Caki2 (cell line): Measurements from ENCODE around the gene ASPN. TPM values are rescaled to one million over a fixed set of nuclear protein-coding genes. Genes with fewer than 3 reads are reported as not detected.

ENCODE experiments used
- total RNA-seq: library from RNA; depleted of rRNA; stranded (reverse); fragments of >200 nt; shearing (Covaris generic); gene quantifications from 2 replicates; pipeline ENCODE4 v1.2.3, GENCODE V29; 2014; ENCODE audit warnings: low replicate concordance; rRNA removed

ASPN gene
- total RNA-seq, 1 experiment from 2014 or later: not detected

Other genes starting within 250 kb of the ASPN start
- gene IARS1, start 188.8 kb downstream of the ASPN start, total RNA-seq: 112 and 127 TPM in 2 replicates
- gene NOL8, start 157.2 kb downstream of the ASPN start, total RNA-seq: 3.3 and 10.9 TPM in 2 replicates
- gene CENPP, start 156.6 kb downstream of the ASPN start, total RNA-seq: 0.90 and 3.6 TPM in 2 replicates
- not detected in 2 replicates for gene OGN, start 77.9 kb downstream of the ASPN start, total RNA-seq
- gene OMD, start 58.0 kb downstream of the ASPN start, total RNA-seq: not detected in 2 replicates
- gene ECM2, start 53.5 kb upstream of the ASPN start, total RNA-seq: not detected in 2 replicates
- 7.9 and 10.9 TPM in 2 replicates for gene IPPK, start 187.6 kb upstream of the ASPN start, total RNA-seq